ENCODE measurements around the gene NBEA.

Gene NBEA

DNA sequence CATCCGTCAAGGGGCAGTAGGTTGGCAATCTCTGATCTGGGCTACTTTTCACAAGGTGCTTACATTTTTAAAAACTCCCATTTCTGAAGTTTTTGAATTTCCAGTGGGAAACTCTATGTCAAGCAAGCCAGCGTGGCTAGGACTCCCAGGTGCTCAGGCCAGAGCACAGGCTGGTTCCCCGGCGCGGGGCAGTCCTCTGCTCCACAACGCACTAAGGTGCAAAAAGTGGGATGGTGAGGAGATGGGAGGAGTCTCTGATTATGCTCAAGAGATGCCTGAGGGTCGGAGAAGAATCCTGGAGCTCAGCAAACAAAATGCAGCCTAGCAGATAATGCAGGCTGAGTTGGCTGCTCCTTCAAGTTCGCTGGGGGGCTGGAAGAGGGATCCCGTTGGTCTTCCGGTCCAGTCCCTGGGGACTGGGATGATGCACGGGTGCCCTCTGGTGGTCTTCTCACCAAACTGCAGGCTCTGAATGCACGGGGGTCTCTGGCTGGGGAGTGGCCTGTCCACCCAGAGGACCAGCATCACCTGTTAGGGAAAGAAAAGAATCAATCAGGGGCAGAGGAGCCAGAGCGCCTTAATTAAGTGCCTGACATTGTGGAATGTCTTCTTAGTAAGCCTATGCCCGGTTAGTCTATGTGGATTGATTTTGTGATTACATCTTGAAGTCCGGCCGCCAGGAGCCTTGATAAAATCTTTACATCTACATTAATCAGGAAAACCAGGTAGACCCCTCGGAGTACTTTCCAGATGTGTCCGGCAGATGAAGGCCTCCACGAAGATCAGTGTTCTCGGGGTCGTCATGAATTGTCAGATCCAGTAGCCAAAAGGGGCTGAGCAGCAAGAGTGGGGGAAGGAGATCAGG lies 778.9 kb downstream of the NBEA start:
- FAIRE-seq, result no peak
